OCI-LY7 (cell line): Measurements from ENCODE around the gene FLNC. TPM values are rescaled to one million over a fixed set of nuclear protein-coding genes. Genes with fewer than 3 reads are reported as not detected.

Experiments
- BruUV-seq: library from RNA; stranded (reverse); fragments of 400-500 nt; replicated peaks from 2 replicates; lab custom pipeline; 2021; lab: Mats Ljungman, UMichigan
- CTCF ChIA-PET: fragments of 300-600 bp; sonication (Branson Sonifier 250); formaldehyde crosslinking; loops from one replicate; lab custom pipeline; 2022; ENCODE audit warnings: antibody characterized with exemption; ENCODE audit not compliant: unreplicated experiment; lab: Charles Lee
- POLR2A ChIA-PET: fragments of 300-600 bp; sonication (Branson Sonifier 250); formaldehyde crosslinking; loops from one replicate; lab custom pipeline; 2022; ENCODE audit warnings: antibody characterized with exemption; lab: Charles Lee
- DNase-seq: peaks from one replicate; pipeline ENCODE4 v3.0.0-alpha.2; 2015; ENCODE audit warnings: low spot score
- H2AFZ ChIP-seq: fragments of 200-600 bp; sonication (generic), shearing (Covaris generic); 2 replicates; pipeline ENCODE4 v1.6.1; 2014; ENCODE audit warnings: mild to moderate bottlenecking, antibody characterized with exemption, low read length, moderate library complexity
- H3K27ac ChIP-seq: fragments of 200-600 bp; sonication (generic); 2 replicates; pipeline ENCODE4 v1.5.1; 2014; ENCODE audit warnings: mixed run types, low read depth, mild to moderate bottlenecking, moderate library complexity, low read length, inconsistent platforms; ENCODE audit not compliant: poor library complexity, severe bottlenecking
- H3K36me3 ChIP-seq: fragments of 200-600 bp; sonication (generic); 2 replicates; pipeline ENCODE4 v1.6.1; 2014; ENCODE audit warnings: mild to moderate bottlenecking, antibody characterized with exemption, low read length, moderate library complexity, mixed read lengths; ENCODE audit not compliant: insufficient read depth
- H3K4me1 ChIP-seq: fragments of 200-600 bp; sonication (generic); 2 replicates; pipeline ENCODE4 v1.5.1; 2014; ENCODE audit warnings: mild to moderate bottlenecking, low read length; ENCODE audit not compliant: insufficient read depth, poor library complexity, severe bottlenecking
- H3K4me2 ChIP-seq: fragments of 200-600 bp; sonication (generic); 2 replicates; pipeline ENCODE4 v1.6.1; 2014; ENCODE audit warnings: mild to moderate bottlenecking, low read length
- H3K4me3 ChIP-seq: fragments of 200-600 bp; sonication (generic); 2 replicates; pipeline ENCODE4 v1.5.1; 2014; ENCODE audit warnings: mild to moderate bottlenecking, low read depth, low read length; ENCODE audit not compliant: poor library complexity, severe bottlenecking
- H3K79me2 ChIP-seq: fragments of 200-600 bp; sonication (generic); 2 replicates; pipeline ENCODE4 v1.6.1; 2016; ENCODE audit warnings: low read depth, mild to moderate bottlenecking, low read length, moderate library complexity, mixed read lengths; ENCODE audit not compliant: insufficient read depth
- H3K9me2 ChIP-seq: fragments of 200-600 bp; sonication (generic); 2 replicates; pipeline ENCODE4 v1.6.1; 2016; ENCODE audit warnings: mild to moderate bottlenecking, low read length, mixed read lengths; ENCODE audit not compliant: insufficient read depth
- H3K9me3 ChIP-seq: fragments of 200-600 bp; sonication (generic); 2 replicates; pipeline ENCODE4 v1.6.1; 2014; ENCODE audit warnings: mild to moderate bottlenecking, mixed run types, low read length, mixed read lengths
- H4K20me1 ChIP-seq: fragments of 200-600 bp; sonication (generic); 2 replicates; pipeline ENCODE4 v1.6.1; 2014; ENCODE audit warnings: mild to moderate bottlenecking, antibody characterized with exemption, low read length, moderate library complexity, mixed read lengths; ENCODE audit not compliant: insufficient read depth
- EZH2phosphoT487 ChIP-seq: fragments of 200-600 bp; sonication (generic); IDR thresholded peaks from 2 replicates; pipeline ENCODE4 v1.6.1; 2018; ENCODE audit warnings: low read depth, borderline replicate concordance, mild to moderate bottlenecking, mixed run types, antibody characterized with exemption, low read length, moderate library complexity, mixed read lengths
- intact Hi-C: fragments of 100-400 bp; cut with micrococcal nuclease; formaldehyde crosslinking; loops from one replicate; pipeline ENCODE4 v1.10.0; 2022; ENCODE audit not compliant: unreplicated experiment
- total RNA-seq, 2 experiments: library from RNA; depleted of rRNA in 1 of 2; stranded (reverse); fragments of >200 nt in 1 of 2; shearing (Covaris generic) in 1 of 2; gene quantifications; 2 replicates each; pipeline ENCODE4 v1.2.3, GENCODE V29; 2014 to 2022
- TF ChIP-seq, protein P1 (sequence below): fragments of 200-600 bp; sonication (generic); conservative IDR thresholded peaks from 2 replicates; pipeline ENCODE4 v1.5.1; 2014; ENCODE audit warnings: mild to moderate bottlenecking, antibody characterized with exemption, low read length, moderate library complexity, mixed read lengths

The FLNC gene
- total RNA-seq, 2 experiments from 2014 or later, result 0.03 to 0.06 TPM

- H3K9me2 ChIP-seq, result no peaks in the 10 kb centered on the region
- POLR2A ChIA-PET, result interaction anchor here (0.7 kb wide), 1 partner anchor 27 kb away, joined by 3 read pairs; no protein-coding TSS in a partner anchor
- no peaks in the 10 kb centered on the region for H3K36me3 ChIP-seq
- H3K9me3 ChIP-seq, result no peaks in the 10 kb centered on the region
- no TSS peak for BruUV-seq
- CTCF ChIA-PET, result no interaction called here
- no peak overlapping the region for H3K4me3 ChIP-seq
- intact Hi-C loops, result loop anchor here (5.0 kb wide), 1 partner anchor 373 kb away; no protein-coding TSS in a partner anchor
- H3K27ac ChIP-seq, result no peak overlapping the region
- no peak overlapping the region for H2AFZ ChIP-seq
- peaks cover 3% of the 10 kb centered on the region for H3K4me1 ChIP-seq
- TF ChIP-seq, protein P1, sequence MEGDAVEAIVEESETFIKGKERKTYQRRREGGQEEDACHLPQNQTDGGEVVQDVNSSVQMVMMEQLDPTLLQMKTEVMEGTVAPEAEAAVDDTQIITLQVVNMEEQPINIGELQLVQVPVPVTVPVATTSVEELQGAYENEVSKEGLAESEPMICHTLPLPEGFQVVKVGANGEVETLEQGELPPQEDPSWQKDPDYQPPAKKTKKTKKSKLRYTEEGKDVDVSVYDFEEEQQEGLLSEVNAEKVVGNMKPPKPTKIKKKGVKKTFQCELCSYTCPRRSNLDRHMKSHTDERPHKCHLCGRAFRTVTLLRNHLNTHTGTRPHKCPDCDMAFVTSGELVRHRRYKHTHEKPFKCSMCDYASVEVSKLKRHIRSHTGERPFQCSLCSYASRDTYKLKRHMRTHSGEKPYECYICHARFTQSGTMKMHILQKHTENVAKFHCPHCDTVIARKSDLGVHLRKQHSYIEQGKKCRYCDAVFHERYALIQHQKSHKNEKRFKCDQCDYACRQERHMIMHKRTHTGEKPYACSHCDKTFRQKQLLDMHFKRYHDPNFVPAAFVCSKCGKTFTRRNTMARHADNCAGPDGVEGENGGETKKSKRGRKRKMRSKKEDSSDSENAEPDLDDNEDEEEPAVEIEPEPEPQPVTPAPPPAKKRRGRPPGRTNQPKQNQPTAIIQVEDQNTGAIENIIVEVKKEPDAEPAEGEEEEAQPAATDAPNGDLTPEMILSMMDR, result no peak
- no peak for TF ChIP-seq EZH2phosphoT487
- DNase-seq, result no peak
- no peak overlapping the region for H3K4me2 ChIP-seq
- H4K20me1 ChIP-seq, result no peaks in the 10 kb centered on the region
- H3K79me2 ChIP-seq, result no peaks in the 10 kb centered on the region
These were observed 9.6 kb downstream of the FLNC start for GRCh38 chr7:128839751-128840177.

DNA sequence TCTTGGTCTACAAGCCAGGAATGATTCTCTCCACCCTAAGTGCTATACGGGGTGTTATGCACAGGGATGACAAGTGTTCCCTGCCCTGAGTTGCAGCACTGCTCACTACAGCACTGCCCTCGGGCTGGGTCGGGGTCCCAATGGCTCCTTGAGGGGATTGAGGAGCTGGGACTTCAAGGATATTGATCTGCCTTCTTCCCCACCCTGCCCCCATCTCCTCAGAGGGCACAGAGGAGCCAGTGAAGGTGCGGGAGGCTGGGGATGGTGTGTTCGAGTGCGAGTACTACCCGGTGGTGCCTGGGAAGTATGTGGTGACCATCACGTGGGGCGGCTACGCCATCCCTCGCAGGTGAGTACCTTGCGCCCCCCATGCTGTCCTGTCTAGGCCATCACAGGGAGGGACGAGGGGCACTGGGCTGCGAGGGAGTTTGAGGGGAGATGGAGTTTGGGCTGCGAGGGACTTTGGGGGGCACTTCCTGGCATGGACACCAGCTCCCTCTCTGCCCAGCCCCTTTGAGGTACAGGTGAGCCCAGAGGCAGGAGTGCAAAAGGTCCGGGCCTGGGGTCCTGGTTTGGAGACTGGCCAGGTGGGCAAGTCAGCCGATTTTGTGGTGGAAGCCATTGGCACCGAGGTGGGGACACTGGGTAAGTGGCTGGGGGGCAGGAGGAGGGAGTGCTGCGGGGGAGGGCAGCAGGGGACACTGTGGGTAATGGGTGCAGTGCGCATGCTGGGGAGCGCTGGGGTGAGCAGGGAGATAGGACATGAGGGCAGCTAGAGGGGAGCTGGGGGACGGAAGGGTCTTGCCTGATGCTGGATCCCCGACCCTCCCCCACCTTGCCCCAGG lies 10.3 kb downstream of the FLNC start:
- POLR2A ChIA-PET, result interaction anchor here (0.7 kb wide), 1 partner anchor 28 kb away, joined by 3 read pairs; no protein-coding TSS in a partner anchor
- H3K79me2 ChIP-seq, result no peaks in the 10 kb centered on the region
- no peak overlapping the region for H3K4me2 ChIP-seq
- TF ChIP-seq, protein P1, result no peak
- no peak for TF ChIP-seq EZH2phosphoT487
- DNase-seq, result no peak
- no peak overlapping the region for H2AFZ ChIP-seq
- H3K9me3 ChIP-seq, result no peaks in the 10 kb centered on the region
- BruUV-seq, result no TSS peak
- no peak overlapping the region for H3K4me3 ChIP-seq
- H3K9me2 ChIP-seq, result no peaks in the 10 kb centered on the region
- peaks cover 3% of the 10 kb centered on the region for H3K4me1 ChIP-seq
- intact Hi-C loops, result loop anchor here (5.0 kb wide), 1 partner anchor 372 kb away; no protein-coding TSS in a partner anchor
- H4K20me1 ChIP-seq, result no peaks in the 10 kb centered on the region
- no peaks in the 10 kb centered on the region for H3K36me3 ChIP-seq
- CTCF ChIA-PET, result interaction anchor here (0.6 kb wide), 1 partner anchor 160 kb away, joined by 3 read pairs; no protein-coding TSS in a partner anchor
- H3K27ac ChIP-seq, result no peak overlapping the region
